ENCODE data around the gene KANSL1. TPM values are rescaled to one million over a fixed set of nuclear protein-coding genes. Genes with fewer than 3 reads are reported as not detected.

KANSL1 gene
- total RNA-seq, 2 experiments from 2014 or later = 46.8 to 64.5 TPM

- Mint-ChIP-seq H3K4me1 (peaks cover 66% of the 10 kb centered on the region), H3K4me3 (no peak overlapping the region), H3K36me3 (ENCODE audit: low read depth) (peaks cover 31% of the 10 kb centered on the region), H3K27ac (no peak overlapping the region), H3K9me3 (ENCODE audit: low read depth) (no peaks in the 10 kb centered on the region), H3K27me3 (no peaks in the 10 kb centered on the region)
- intact Hi-C loops (cut with DNase I, micrococcal nuclease) = loop anchor here in 1 of 2 experiments (5.0 to 10.0 kb wide), 2 partner anchors 33 to 54 kb away; no protein-coding TSS in a partner anchor
- ATAC-seq (no peak), DNase-seq (no peak)
- ChIA-PET POLR2A (interaction anchor here (0.6 kb wide), 1 partner anchor 76 kb away, joined by 3 read pairs; no protein-coding TSS in a partner anchor), CTCF (interaction anchor here (0.6 to 2.0 kb wide), 3 partner anchors 9 to 98 kb away, joined by 3 to 4 read pairs (median 3); no protein-coding TSS in a partner anchor)
Measured at GRCh38 chr17:46080118-46081017, 112.9 kb downstream of the KANSL1 start.

DNA sequence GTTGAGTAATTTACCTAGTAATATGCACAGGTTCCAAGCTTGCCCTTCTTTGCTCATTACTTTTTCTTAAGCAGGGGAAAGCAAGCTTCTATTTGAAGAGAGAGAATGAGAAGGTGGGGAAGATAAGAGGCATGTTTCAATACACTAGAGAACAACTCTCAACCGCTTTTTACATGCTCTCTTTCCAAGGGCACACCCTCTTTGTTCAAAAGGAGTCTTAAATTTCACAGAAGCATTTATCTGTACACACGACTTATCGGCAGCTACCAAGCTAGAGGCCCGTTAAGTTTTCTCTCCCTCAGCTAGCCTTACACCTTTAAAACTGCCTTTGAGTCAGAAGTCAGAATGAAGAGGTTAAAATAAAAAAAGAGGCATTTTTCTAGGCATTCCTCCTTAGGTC, 114.6 kb downstream of the KANSL1 start:
- POLR2A ChIA-PET = interaction anchor here (1.2 kb wide), 1 partner anchor 78 kb away, joined by 3 read pairs; no protein-coding TSS in a partner anchor
- H3K4me3 Mint-ChIP-seq = no peak overlapping the region
- H3K27ac Mint-ChIP-seq = peak overlapping the region; percentile 44

GRCh38 chr17:46074540-46074939, 118.7 kb downstream of the KANSL1 start:
- CTCF ChIA-PET = no interaction called here
- Mint-ChIP-seq H3K36me3 (ENCODE audit: low read depth) (peaks cover 15% of the 10 kb centered on the region), H3K27ac (no peak overlapping the region), H3K27me3 (no peaks in the 10 kb centered on the region), H3K9me3 (ENCODE audit: low read depth) (no peaks in the 10 kb centered on the region), H3K4me1 (peaks cover 38% of the 10 kb centered on the region), H3K4me3 (no peak overlapping the region)
- intact Hi-C loops (cut with DNase I, micrococcal nuclease) = no loop called here
- no peak for DNase-seq
- POLR2A ChIA-PET = no interaction called here
- ATAC-seq = no peak

More for the DNA sequence above, 114.6 kb downstream of the KANSL1 start:
- Mint-ChIP-seq H3K4me1 (peaks cover 54% of the 10 kb centered on the region), H3K27me3 (no peaks in the 10 kb centered on the region), H3K36me3 (ENCODE audit: low read depth) (peaks cover 24% of the 10 kb centered on the region), H3K9me3 (ENCODE audit: low read depth) (no peaks in the 10 kb centered on the region)
- DNase-seq = no peak
- CTCF ChIA-PET = interaction anchor here (0.5 to 2.0 kb wide), 7 partner anchors 10 to 134 kb away, joined by 3 to 6 read pairs (median 4); no protein-coding TSS in a partner anchor
- no peak for ATAC-seq
- intact Hi-C loops (cut with DNase I, micrococcal nuclease) = no loop called here

DNA sequence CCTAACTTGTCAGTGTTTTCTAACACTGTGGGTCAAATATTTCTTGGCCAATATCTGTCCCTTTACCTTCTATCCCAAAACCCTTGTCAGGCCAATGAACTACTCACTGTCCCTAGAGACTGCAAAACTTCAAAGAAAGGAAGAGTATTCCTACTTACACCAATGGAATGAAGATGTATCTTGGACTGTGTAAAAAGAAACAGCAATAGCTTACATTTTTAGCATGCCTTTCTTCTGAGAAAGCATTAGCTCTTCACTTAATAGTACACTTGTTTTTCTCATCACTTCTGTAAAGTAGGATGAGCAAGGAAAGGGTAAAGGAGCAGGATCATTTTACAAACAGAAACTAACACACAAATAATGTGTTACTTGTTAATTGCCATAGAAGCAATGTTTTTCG, 120.2 kb downstream of the KANSL1 start:
- CTCF ChIA-PET = no interaction called here
- H3K9me3 Mint-ChIP-seq (ENCODE audit: low read depth) = no peaks in the 10 kb centered on the region

DNA sequence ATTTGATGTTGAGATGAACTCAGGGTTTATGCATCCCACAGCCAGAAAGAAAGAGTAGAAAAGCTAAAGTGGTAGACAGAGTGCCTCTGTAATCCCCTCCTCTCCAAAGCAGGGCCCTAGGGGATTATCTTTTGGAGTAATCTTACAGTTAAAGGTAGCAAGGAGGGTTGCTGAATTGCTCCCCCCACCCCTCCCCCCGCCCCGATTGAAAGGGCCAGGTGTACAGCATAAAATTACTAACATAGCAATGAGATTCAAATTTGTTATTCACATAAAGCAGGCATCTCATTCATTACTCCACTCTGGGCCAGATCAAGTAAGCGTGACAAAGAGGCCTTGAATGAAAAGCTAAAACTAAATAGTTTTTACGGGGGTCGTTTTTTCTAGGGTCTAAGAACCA, 121.4 kb downstream of the KANSL1 start:
- POLR2A ChIA-PET = interaction anchor here (0.6 kb wide), 1 partner anchor 12 kb away, joined by 4 read pairs; no protein-coding TSS in a partner anchor
- Mint-ChIP-seq H3K4me3 (no peak overlapping the region), H3K27me3 (no peaks in the 10 kb centered on the region), H3K27ac (no peak overlapping the region), H3K4me1 (peaks cover 38% of the 10 kb centered on the region), H3K36me3 (ENCODE audit: low read depth) (peaks cover 7% of the 10 kb centered on the region), H3K9me3 (ENCODE audit: low read depth) (no peaks in the 10 kb centered on the region)
- DNase-seq = no peak
- CTCF ChIA-PET = interaction anchor here (0.6 to 1.7 kb wide), 4 partner anchors 10 to 51 kb away, joined by 3 to 9 read pairs (median 4); no protein-coding TSS in a partner anchor
- intact Hi-C loops (cut with DNase I, micrococcal nuclease) = no loop called here
- no peak for ATAC-seq

More for the DNA sequence above, 120.2 kb downstream of the KANSL1 start:
- no peak for DNase-seq
- H3K4me1 Mint-ChIP-seq = peaks cover 35% of the 10 kb centered on the region
- peaks cover 7% of the 10 kb centered on the region for H3K36me3 Mint-ChIP-seq (ENCODE audit: low read depth)
- POLR2A ChIA-PET = no interaction called here
- intact Hi-C loops (cut with DNase I, micrococcal nuclease) = no loop called here
- H3K4me3 Mint-ChIP-seq = no peak overlapping the region
- no peak overlapping the region for H3K27ac Mint-ChIP-seq
- ATAC-seq = no peak
- no peaks in the 10 kb centered on the region for H3K27me3 Mint-ChIP-seq

DNA sequence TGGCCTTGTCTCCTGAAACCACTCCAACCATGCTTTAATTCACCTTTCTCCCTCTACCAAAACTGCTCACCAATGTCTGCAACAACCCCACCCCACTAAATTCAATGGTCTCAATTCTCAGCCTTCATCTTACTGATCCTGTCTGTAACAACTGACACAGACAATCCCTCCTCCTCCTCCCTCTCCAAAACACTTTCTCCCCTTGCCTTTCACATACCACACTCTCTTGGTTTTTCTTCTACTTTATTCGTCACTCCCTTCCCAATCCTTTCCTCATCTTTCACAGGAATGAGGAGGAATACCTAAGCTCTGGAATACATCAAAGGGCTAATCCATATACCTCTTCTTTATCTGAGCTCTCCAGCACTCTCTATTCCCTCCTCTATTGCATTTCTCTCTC, 128.8 kb downstream of the KANSL1 start:
- H3K9me3 Mint-ChIP-seq (ENCODE audit: low read depth) = no peaks in the 10 kb centered on the region
- H3K36me3 Mint-ChIP-seq (ENCODE audit: low read depth) = peaks cover 25% of the 10 kb centered on the region
- POLR2A ChIA-PET = no interaction called here

DNA sequence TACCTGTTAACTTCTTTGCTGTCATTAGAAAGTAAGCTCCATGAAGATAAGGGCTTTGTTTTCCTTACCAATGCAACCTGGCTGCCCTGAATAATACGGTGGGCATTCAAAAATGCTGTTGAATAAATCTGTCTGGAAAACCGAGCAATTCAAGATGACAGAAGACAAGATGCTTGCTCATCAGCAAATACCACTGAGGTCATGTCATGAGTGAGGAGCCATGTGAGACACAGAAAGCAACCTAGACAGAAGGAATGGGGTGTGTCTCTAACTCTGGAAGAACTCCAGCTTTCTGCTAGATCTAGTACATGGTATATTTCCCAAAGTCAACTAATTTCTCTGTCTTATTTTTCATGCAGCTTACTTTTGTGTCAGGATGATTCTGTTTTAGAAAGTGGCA, 130.0 kb downstream of the KANSL1 start:
- Mint-ChIP-seq H3K27ac (no peak overlapping the region), H3K36me3 (ENCODE audit: low read depth) (peaks cover 28% of the 10 kb centered on the region)
- intact Hi-C loops (cut with DNase I, micrococcal nuclease) = no loop called here

More for the DNA sequence above, 128.8 kb downstream of the KANSL1 start:
- H3K4me3 Mint-ChIP-seq = no peak overlapping the region
- H3K27me3 Mint-ChIP-seq = no peaks in the 10 kb centered on the region
- H3K27ac Mint-ChIP-seq = peak overlapping the region; percentile 6
- no peak for DNase-seq
- intact Hi-C loops (cut with DNase I, micrococcal nuclease) = no loop called here
- no peak for ATAC-seq
- CTCF ChIA-PET = no interaction called here
- peaks cover 26% of the 10 kb centered on the region for H3K4me1 Mint-ChIP-seq

DNA sequence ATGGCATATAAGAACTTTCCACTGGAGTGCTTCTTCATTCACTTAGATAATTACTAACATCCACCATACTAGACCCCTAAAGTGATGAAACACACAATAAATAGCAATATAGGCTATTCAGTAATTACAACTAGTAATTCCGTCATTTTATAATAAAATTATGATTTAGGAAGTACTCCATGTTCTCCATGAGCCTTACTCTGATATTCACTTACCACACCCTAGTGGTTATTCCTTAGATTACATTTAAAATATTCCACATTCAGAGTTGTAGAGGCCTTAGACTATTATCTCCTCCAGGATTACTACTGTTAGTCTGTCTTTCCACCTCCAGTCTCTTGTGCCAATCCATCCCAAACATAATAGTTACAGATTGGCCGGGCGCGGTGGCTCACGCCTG, 131.8 kb downstream of the KANSL1 start:
- POLR2A ChIA-PET = no interaction called here

More for the DNA sequence above, 130.0 kb downstream of the KANSL1 start:
- H3K4me3 Mint-ChIP-seq = no peak overlapping the region
- H3K9me3 Mint-ChIP-seq (ENCODE audit: low read depth) = no peaks in the 10 kb centered on the region
- peaks cover 26% of the 10 kb centered on the region for H3K4me1 Mint-ChIP-seq
- DNase-seq (no peak), ATAC-seq (no peak)
- H3K27me3 Mint-ChIP-seq = no peaks in the 10 kb centered on the region
- CTCF ChIA-PET = interaction anchor here (0.6 to 1.7 kb wide), 8 partner anchors 12 to 777 kb away, joined by 3 to 6 read pairs (median 4); no protein-coding TSS in a partner anchor
- POLR2A ChIA-PET = no interaction called here

GRCh38 chr17:46060461-46060860, 132.8 kb downstream of the KANSL1 start:
- no peak overlapping the region for H3K27ac Mint-ChIP-seq
- intact Hi-C loops (cut with DNase I, micrococcal nuclease) = no loop called here
- ATAC-seq = no peak
- no peaks in the 10 kb centered on the region for H3K27me3 Mint-ChIP-seq
- peaks cover 22% of the 10 kb centered on the region for H3K36me3 Mint-ChIP-seq (ENCODE audit: low read depth)
- peaks cover 34% of the 10 kb centered on the region for H3K4me1 Mint-ChIP-seq
- ChIA-PET CTCF (interaction anchor here (1.0 to 2.9 kb wide), 4 partner anchors 11 to 153 kb away, joined by 4 to 9 read pairs (median 4); no protein-coding TSS in a partner anchor), POLR2A (no interaction called here)
- DNase-seq = no peak
- H3K4me3 Mint-ChIP-seq = no peak overlapping the region
- H3K9me3 Mint-ChIP-seq (ENCODE audit: low read depth) = no peaks in the 10 kb centered on the region

More for the DNA sequence above, 131.8 kb downstream of the KANSL1 start:
- H3K4me1 Mint-ChIP-seq = peaks cover 33% of the 10 kb centered on the region
- DNase-seq = no peak
- no peak overlapping the region for H3K27ac Mint-ChIP-seq
- H3K27me3 Mint-ChIP-seq = no peaks in the 10 kb centered on the region
- no peaks in the 10 kb centered on the region for H3K9me3 Mint-ChIP-seq (ENCODE audit: low read depth)
- intact Hi-C loops (cut with DNase I, micrococcal nuclease) = no loop called here
- ATAC-seq = no peak
- CTCF ChIA-PET = interaction anchor here (1.3 to 1.4 kb wide), 2 partner anchors 10 to 17 kb away, joined by 4 read pairs; no protein-coding TSS in a partner anchor
- H3K4me3 Mint-ChIP-seq = no peak overlapping the region
- H3K36me3 Mint-ChIP-seq (ENCODE audit: low read depth) = peaks cover 27% of the 10 kb centered on the region

DNA sequence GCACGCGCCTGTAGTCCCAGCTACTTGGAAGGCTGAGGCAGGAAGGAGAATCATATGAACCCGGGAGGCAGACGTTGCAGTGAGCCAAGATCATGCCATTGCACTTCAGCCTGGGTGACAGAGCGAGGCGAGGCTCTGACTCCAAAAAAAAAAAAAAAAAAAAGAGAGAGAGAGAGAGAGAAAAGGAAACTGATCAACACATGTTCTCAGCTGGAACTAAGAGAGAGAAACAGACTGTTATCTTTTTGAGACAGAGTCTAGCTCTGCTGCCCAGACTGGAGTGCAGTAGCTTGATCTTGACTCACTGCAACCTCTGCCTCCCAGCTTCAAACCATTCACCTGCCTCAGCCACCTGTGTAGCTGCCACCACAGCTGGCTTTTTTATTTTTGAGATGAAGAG, 133.7 kb downstream of the KANSL1 start:
- H3K27me3 Mint-ChIP-seq = no peaks in the 10 kb centered on the region
- intact Hi-C loops (cut with DNase I, micrococcal nuclease) = loop anchor here in 1 of 2 experiments (5.0 kb wide), 1 partner anchor 43 kb away; no protein-coding TSS in a partner anchor
- no peak for DNase-seq
- no peak overlapping the region for H3K4me3 Mint-ChIP-seq
- peak overlapping the region; percentile 17 for H3K27ac Mint-ChIP-seq
- no peaks in the 10 kb centered on the region for H3K9me3 Mint-ChIP-seq (ENCODE audit: low read depth)
- CTCF ChIA-PET = interaction anchor here (0.6 to 3.8 kb wide), 9 partner anchors 10 to 153 kb away, joined by 3 to 16 read pairs (median 4); no protein-coding TSS in a partner anchor
- POLR2A ChIA-PET = interaction anchor here (0.7 to 1.0 kb wide), 2 partner anchors 8 to 12 kb away, joined by 4 read pairs; no protein-coding TSS in a partner anchor
- peaks cover 18% of the 10 kb centered on the region for H3K36me3 Mint-ChIP-seq (ENCODE audit: low read depth)
- peaks cover 35% of the 10 kb centered on the region for H3K4me1 Mint-ChIP-seq
- ATAC-seq = no peak

GRCh38 chr17:46057366-46057765, 135.9 kb downstream of the KANSL1 start:
- intact Hi-C loops (cut with DNase I, micrococcal nuclease) = loop anchor here in 1 of 2 experiments (5.0 kb wide), 1 partner anchor 45 kb away; no protein-coding TSS in a partner anchor
- ATAC-seq = no peak
- H3K4me3 Mint-ChIP-seq = no peak overlapping the region
- H3K4me1 Mint-ChIP-seq = peaks cover 39% of the 10 kb centered on the region
- CTCF ChIA-PET = interaction anchor here (0.8 to 4.4 kb wide), 9 partner anchors 10 to 136 kb away, joined by 3 to 25 read pairs (median 3); partner anchors contain the start of gene KANSL1
- no peaks in the 10 kb centered on the region for H3K27me3 Mint-ChIP-seq
- DNase-seq = no peak
- peak overlapping the region; percentile 24 for H3K27ac Mint-ChIP-seq
- no peaks in the 10 kb centered on the region for H3K9me3 Mint-ChIP-seq (ENCODE audit: low read depth)
- H3K36me3 Mint-ChIP-seq (ENCODE audit: low read depth) = peaks cover 25% of the 10 kb centered on the region
- POLR2A ChIA-PET = interaction anchor here (1.7 kb wide), 1 partner anchor 127 kb away, joined by 6 read pairs; no protein-coding TSS in a partner anchor

Data from activated CD4-positive, alpha-beta T cell treated with anti-CD3 and anti-CD28 coated beads for 36 hours (primary cell).